Measurements from ENCODE around the gene LARP1.

Gene LARP1

GRCh38 chr5:154762261-154762660 is 7.1 kb downstream of the LARP1 start:
- DNase-seq (ENCODE audit: low read depth) = no peak

- no peak for DNase-seq (ENCODE audit: low read depth)
Measured at GRCh38 chr5:154762700-154763099, 7.5 kb downstream of the LARP1 start.

- no peak for DNase-seq (ENCODE audit: low read depth)
Measured at GRCh38 chr5:154764967-154765366, 9.8 kb downstream of the LARP1 start.

DNA sequence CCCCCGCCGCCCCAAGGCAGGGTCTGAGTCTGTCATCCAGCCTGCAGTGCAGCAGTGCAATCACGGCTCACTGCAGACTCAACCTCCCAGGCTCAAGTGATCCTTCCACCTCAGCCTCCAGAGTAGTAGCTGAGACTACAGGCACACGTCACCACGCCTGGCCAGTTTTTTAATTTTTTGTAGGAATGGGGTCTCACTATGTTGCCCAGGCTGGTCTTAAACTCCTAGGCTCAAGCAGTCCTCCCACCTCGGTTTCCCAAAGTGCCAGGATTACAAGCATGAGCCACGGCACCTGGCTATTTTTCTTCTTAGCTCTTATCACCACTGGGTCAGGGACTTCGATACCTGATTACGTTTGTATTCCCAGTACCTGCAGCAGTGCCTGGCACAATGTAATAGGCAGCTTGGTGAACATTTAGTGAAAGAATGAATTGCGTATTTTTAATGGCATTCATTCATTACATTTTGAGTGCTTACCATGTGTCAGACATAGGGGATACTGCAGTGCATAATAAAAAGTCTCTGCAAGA is 10.3 kb downstream of the LARP1 start:
- DNase-seq (ENCODE audit: low read depth) = no peak

DNA sequence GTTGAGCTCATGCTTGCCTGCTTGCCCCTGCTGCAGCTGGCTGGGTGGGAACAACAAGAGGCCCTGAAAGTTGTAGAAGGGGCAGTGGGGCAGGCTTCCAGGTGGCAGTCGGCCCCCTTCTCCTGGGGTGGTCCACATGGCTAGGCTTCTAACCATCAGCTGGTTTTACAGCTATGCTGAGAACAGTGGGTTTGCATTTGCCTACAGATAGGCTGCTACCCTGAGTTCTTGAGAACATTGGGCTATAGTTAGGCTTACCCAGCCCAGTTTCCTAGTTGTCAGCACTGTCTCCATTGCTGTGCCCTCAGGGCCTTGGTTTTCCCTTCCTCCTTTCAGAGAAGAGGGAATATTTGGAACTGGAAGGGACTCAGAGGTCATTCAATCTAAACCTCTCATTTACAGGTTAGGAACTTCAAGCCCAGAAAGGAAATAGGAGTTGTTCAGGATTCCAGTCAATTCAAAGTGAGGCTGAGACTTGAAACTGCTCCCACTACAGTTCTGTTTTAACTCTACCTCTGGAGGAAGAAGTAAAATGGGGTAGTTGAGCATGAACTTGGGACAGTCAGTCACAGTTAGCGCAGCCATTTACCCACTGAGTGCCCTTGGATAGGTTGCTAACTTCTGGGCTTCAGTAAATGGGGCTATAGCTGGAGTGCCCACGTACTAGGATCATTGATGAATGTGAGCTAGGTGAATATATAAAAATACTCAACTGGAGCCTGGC is 11.5 kb downstream of the LARP1 start:
- no peak for DNase-seq (ENCODE audit: low read depth)

DNA sequence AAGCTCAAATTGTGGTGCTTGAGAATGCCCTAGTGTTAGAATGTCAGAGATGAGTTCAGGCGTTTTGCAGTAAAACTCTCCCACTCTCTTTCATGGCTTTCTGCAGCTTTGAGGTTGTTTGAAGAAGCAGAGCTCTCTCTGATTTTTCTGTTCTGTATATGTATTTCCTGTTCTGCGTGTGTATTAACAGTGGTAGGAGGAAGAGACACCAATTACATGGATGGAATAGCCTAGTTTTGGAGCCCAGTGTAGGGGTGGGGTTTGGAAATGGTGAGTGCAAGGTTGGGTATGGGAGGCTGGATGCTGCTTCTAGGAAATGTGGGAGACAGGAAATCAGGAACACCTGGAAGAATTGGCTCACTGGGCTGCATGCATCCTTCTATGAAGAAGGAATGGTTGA is 12.4 kb downstream of the LARP1 start:
- no peak for DNase-seq (ENCODE audit: low read depth)

- DNase-seq (ENCODE audit: low read depth) = no peak
Measured at GRCh38 chr5:154768207-154768606, 13.0 kb downstream of the LARP1 start.

GRCh38 chr5:154770111-154770510 is 14.9 kb downstream of the LARP1 start:
- no peak for DNase-seq (ENCODE audit: low read depth)

DNA sequence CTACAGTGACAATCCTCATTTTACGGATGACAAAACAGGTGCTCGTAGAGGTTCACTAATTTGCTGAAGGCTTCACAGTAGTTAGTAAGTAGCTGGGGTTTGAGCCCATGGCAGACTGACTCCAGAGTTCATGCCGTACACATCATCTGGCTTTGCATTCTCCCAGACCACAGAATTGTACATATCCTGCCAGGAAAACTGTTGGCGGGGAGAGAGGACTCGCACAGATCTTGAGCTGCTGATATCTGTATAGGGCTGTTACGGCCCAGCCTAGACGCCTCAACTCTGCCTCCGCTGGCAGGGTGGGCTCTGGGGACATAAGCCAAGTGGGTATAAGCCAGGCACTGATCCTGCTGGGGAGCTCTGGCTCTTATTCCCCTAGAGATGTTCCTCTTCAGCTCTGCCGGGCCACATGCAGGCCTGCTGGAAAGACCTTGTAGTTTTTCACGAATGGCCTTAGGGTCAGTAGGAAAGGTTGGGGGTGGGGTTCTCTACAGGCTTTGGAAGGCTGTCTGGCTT is 16.3 kb downstream of the LARP1 start:
- DNase-seq (ENCODE audit: low read depth) = peak; percentile 92

DNA sequence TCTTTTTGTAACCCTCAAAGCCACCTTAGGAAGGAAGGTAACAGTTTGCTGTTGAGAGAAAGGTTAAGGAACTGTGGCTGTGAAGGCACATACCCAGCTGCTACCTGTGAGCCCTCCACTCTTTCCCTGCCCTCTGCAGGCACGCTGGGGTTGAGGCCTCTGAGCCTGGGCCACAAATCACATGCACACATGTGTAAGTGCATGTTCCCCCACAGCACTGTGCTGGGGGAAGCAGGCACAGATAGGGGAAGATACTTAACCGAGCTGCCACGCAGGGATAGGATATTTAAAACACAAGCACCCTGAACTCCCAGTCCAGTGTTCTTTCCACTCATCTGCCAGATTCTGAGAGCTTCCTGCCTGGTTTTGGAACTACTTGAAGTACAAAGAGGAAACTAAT is 18.1 kb downstream of the LARP1 start:
- DNase-seq (ENCODE audit: low read depth) = no peak

DNA sequence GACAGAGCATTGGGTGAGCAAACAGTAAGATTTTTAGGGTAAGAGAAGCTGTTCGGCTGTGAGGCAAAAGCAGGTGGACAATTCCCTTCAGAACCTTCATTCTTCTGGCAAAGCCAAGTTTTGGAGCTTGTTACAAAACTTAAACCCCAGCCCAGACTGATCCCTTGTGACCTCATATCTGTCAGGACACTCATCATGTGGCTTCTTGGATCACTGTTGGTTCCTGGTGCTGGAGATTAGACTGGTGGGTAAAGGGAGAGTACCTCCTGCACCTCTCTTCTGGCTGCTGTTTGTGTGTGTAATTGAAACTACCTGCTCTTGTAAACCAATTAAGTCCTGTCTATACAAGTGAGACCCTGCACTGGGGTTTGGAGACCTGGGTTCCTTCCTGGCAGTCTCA is 21.0 kb downstream of the LARP1 start:
- DNase-seq (ENCODE audit: low read depth) = no peak

- DNase-seq (ENCODE audit: low read depth) = no peak
Measured at GRCh38 chr5:154778534-154778933, 23.4 kb downstream of the LARP1 start.

DNA sequence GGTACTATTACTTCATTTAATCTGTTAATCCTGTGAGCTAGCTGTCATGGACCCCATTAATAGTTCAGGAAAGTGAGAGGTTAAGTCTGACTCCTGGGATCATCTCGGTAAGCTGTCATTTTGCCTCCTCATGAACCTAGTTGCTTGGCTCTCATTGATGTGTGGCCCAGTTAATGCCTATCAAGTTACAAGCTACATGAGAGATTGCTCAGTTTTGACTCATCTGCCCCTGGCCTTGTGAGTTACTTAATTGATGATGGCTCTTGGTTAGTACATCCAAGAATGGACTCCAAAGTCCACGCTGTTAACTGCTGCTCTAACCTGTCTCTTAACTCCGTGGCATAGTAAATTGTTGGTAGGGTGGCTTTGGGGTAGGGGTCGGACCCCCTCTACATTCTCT is 23.9 kb downstream of the LARP1 start:
- DNase-seq (ENCODE audit: low read depth) = peak; percentile 96

- DNase-seq (ENCODE audit: low read depth) = no peak
Measured at GRCh38 chr5:154780128-154780527, 25.0 kb downstream of the LARP1 start.

DNA sequence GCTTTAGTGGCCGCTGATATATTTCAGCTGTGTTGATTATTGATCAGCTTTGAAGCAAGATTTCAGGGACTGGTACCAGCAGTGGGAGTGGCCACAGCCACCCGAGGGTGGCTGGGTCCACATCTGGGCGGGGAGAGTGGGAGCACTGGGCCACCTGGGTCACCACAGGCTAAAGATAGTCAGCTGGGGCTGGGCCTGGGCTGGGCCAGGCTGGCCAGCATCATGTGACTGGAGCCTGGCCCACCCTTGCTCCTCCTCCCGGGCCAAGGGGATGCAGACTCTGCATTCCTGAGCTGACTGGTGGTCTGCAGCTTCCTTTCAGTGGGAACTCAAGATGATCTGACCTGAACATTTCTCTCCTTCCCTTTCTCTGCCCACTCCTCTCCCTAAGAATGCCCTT is 27.1 kb downstream of the LARP1 start:
- DNase-seq (ENCODE audit: low read depth) = no peak

DNA sequence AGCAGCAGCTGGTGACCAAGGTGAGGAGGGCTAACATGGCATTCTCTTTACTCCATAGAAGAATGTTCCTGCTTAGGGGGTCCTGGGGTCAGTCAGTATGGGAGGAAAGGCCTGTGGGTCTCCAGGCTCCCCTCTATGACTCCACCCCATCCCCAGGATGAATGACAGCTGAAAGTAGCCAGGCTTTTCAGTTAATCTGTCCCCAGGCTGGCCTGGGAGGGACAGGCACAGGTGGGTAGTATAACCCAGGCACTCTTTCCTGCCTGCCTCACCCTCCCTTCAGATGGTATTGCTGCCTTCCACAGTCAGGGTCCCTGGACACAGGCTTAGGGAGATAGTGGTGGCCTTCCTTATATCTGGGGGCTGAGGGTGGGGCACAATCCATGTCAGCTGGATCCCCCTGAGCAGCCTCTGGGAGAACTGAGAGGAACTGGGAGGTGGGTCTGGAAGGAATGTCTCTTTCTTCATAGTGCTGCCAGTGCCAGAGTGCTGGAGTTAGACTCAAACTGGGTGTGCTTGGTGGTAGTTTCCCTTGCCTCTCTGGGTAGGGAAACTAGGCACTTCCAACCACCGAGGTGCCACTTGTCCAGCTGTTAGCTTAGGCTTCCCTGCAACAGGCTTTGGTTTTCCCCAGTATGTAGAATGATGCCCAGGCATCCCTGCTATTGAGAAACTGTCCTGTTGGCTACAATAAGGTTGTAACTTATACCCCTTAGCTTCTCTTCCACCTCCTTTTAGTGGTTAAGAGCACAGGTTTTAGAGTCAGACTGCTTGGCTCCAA is 27.8 kb downstream of the LARP1 start:
- DNase-seq (ENCODE audit: low read depth) = no peak

GRCh38 chr5:154783774-154784460 is 28.7 kb downstream of the LARP1 start:
- DNase-seq (ENCODE audit: low read depth) = peak; percentile 38

DNA sequence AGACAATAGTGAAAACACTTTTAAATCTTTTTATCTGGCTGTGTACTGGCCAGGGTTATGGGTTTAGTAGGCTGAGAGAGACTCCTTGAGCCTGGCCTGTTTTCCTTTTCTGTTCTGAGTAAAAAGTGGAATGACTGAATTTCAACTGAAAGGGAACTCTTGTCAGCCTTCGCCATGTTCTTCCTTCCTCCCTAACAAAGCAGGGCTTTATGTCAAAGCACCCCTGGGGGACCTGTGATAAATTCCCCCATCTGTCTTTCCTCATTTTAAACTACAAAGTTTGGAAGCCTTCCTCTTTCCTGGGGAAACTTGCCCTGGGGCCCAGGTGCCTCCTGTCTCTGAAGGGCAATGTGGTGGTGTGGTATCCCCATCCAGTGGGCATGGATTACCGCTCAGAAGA is 29.7 kb downstream of the LARP1 start:
- no peak for DNase-seq (ENCODE audit: low read depth)

GRCh38 chr5:154786414-154786813 is 31.2 kb downstream of the LARP1 start:
- DNase-seq (ENCODE audit: low read depth) = peak; percentile 67

- no peak for DNase-seq (ENCODE audit: low read depth)
Measured at GRCh38 chr5:154788212-154788611, 33.0 kb downstream of the LARP1 start.

DNA sequence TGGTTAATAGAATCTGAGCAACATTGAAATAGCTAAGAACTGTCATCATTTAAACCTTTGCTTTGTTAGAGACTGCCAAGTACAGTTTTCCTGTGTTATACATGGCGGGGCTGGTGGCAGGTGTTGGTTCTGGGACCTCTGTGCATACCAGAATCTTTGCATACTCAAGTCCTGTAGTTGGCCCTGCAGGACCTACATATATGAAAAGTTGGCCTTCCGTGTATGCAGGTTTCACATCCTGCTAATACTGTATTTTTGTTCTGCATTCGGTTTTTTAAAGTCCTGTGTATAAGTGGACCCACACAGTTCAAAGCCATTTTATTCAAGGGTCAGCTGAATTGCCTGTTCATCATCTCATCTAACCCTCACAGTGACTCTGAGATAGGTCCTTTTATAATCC is 36.4 kb downstream of the LARP1 start:
- no peak for DNase-seq (ENCODE audit: low read depth)

All from iris pigment epithelial cell (primary cell).